HG03469 (cell line): Measurements from ENCODE around the gene FOSL2.

Experiments used
- ATAC-seq: cut with Tn5 transposase; IDR thresholded peaks from one replicate; pipeline ENCODE4 v1.9.1; 2021; ENCODE audit warnings: mild to moderate bottlenecking, moderate library complexity, moderate number of reproducible peaks; ENCODE audit not compliant: unreplicated experiment

FOSL2 gene

GRCh38 chr2:28408764-28409599 lies 16.3 kb downstream of the FOSL2 start:
- ATAC-seq = no peak

GRCh38 chr2:28411166-28411755 lies 18.6 kb downstream of the FOSL2 start:
- no peak for ATAC-seq

DNA sequence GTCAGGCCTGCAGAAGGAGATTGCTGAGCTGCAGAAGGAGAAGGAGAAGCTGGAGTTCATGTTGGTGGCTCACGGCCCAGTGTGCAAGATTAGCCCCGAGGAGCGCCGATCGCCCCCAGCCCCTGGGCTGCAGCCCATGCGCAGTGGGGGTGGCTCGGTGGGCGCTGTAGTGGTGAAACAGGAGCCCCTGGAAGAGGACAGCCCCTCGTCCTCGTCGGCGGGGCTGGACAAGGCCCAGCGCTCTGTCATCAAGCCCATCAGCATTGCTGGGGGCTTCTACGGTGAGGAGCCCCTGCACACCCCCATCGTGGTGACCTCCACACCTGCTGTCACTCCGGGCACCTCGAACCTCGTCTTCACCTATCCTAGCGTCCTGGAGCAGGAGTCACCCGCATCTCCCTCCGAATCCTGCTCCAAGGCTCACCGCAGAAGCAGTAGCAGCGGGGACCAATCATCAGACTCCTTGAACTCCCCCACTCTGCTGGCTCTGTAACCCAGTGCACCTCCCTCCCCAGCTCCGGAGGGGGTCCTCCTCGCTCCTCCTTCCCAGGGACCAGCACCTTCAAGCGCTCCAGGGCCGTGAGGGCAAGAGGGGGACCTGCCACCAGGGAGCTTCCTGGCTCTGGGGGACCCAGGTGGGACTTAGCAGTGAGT lies 19.4 kb downstream of the FOSL2 start:
- ATAC-seq = no peak

DNA sequence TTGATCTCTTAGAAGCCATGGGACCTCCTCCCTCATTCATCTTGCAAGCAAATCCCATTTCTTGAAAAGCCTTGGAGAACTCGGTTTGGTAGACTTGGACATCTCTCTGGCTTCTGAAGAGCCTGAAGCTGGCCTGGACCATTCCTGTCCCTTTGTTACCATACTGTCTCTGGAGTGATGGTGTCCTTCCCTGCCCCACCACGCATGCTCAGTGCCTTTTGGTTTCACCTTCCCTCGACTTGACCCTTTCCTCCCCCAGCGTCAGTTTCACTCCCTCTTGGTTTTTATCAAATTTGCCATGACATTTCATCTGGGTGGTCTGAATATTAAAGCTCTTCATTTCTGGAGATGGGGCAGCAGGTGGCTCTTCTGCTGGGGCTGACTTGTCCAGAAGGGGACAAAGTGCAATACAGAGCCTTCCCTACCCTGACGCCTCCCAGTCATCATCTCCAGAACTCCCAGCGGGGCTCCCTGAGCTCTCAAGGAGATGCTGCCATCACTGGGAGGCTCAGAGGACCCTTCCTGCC lies 20.0 kb downstream of the FOSL2 start:
- no peak for ATAC-seq

GRCh38 chr2:28413152-28413898 lies 20.7 kb downstream of the FOSL2 start:
- no peak for ATAC-seq

- ATAC-seq = no peak
Measured at GRCh38 chr2:28413899-28414295, 21.2 kb downstream of the FOSL2 start.

- no peak for ATAC-seq
Measured at GRCh38 chr2:28414583-28414982, 21.9 kb downstream of the FOSL2 start.

DNA sequence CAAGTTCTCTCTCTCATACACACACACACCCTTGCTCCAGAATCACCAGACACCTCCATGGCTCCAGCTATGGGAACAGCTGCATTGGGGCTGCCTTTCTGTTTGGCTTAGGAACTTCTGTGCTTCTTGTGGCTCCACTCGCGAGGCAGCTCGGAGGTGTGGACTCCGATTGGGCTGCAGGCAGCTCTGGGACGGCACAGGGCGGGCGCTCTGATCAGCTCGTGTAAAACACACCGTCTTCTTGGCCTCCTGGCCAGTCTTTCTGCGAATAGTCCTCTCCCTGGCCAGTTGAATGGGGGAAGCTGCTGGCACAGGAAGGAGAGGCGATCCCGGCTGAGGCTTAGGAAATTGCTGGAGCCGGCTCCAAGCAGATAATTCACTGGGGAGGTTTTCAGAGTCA lies 22.4 kb downstream of the FOSL2 start:
- no peak for ATAC-seq

- no peak for ATAC-seq
Measured at GRCh38 chr2:28415715-28416114, 23.1 kb downstream of the FOSL2 start.

DNA sequence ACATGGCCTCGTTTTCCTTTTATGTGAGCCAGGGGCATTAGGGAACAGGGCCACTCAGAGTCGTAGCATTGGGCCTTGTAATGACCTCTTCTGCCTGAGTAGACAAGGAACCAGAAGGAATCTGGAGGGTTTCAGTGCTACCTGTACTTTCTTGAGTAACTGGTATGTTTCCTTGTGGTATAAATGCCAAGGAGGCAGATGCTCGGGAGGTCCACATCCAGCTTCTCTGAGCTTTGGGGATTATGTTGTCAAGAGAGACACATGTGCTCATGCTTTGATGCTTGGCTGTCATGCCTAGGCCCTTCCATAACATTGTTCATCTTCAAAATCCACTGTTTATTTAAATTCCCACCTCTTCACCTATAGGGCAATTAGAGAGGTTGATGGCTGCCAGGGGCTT lies 26.3 kb downstream of the FOSL2 start:
- ATAC-seq = no peak

- no peak for ATAC-seq
Measured at GRCh38 chr2:28419443-28420270, 27.0 kb downstream of the FOSL2 start.

- ATAC-seq = no peak
Measured at GRCh38 chr2:28420722-28421121, 28.1 kb downstream of the FOSL2 start.

GRCh38 chr2:28422908-28423741 lies 30.5 kb downstream of the FOSL2 start:
- ATAC-seq = no peak

GRCh38 chr2:28423856-28424605 lies 31.4 kb downstream of the FOSL2 start:
- ATAC-seq = no peak

GRCh38 chr2:28424799-28425463 lies 32.3 kb downstream of the FOSL2 start:
- ATAC-seq = no peak

DNA sequence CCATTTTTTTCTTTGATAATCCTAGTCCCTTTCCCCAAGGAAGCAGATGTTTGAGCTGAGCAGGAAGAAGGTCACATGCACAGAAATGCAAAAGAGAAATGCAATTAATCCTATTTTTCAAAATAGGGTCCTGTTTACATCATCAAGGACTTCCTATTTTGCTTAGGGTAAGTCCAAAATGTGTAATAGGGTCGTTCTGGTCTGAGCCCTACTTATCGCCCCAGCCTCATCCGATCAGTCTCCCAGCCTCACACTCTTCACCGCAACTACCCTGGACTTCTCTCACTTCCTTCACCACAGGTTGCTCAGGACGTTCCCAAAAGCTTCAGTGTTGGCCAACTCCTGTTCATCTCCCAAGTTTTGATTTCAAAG lies 32.8 kb downstream of the FOSL2 start:
- no peak for ATAC-seq

DNA sequence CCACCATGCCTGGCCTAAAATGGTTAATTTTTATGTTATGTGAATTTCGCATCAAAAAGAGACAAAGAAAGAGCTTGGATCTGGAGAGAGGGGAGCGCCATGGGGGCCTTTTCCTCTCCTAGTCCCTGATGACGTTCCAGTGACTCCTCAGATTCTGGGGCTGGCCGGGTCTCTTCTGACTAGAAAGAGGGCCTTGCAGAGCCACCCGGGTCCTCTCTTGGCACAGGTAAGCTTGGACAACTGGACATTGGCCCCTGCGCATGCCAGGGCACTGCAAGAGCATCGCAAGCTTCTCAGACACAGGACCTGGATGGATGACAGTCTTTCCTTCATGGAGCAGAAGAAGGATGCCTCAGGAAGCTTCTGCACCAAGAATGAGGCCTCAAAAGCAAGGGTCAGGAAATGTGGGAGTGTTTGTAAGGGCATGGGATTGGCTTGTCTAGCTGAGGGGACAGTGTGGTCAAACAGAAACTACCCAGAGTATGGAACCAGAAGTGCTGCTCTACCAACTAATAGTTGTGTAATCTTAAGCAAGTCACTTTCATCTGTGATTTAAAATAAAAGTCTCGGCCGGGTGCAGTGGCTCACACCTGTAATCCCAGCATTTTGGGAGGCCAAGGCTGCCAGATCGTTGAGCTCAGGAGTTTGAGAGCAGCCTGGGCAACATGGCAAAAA lies 35.2 kb downstream of the FOSL2 start:
- no peak for ATAC-seq

DNA sequence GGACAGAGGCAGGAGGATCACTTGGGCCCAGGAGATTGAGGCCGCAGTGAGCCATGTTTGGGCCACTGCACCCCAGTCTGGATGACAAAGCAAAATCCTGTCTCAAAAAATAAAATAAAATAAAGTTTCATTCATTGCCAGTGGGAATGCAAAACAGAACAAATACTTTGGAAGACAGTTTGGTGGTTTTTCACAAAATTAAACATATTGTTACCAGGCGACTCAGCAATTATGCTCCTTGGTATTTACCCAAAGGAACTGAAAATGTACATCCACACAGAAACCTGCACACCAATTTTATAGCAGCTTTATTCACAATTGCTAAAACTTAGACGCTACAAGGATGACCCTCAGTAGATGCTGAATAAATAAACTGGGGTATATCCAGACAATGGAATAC lies 35.8 kb downstream of the FOSL2 start:
- ATAC-seq = no peak
